Putamen (tissue), 1 donor: ENCODE results near the gene RORB.

ENCODE experiments used
- DNase-seq: peaks from one replicate; pipeline ENCODE4 v3.0.0-alpha.2; 2016; ENCODE audit warnings: low spot score

The RORB gene

GRCh38 chr9:74719306-74719705, 222.2 kb downstream of the RORB start:
- no peak for DNase-seq

DNA sequence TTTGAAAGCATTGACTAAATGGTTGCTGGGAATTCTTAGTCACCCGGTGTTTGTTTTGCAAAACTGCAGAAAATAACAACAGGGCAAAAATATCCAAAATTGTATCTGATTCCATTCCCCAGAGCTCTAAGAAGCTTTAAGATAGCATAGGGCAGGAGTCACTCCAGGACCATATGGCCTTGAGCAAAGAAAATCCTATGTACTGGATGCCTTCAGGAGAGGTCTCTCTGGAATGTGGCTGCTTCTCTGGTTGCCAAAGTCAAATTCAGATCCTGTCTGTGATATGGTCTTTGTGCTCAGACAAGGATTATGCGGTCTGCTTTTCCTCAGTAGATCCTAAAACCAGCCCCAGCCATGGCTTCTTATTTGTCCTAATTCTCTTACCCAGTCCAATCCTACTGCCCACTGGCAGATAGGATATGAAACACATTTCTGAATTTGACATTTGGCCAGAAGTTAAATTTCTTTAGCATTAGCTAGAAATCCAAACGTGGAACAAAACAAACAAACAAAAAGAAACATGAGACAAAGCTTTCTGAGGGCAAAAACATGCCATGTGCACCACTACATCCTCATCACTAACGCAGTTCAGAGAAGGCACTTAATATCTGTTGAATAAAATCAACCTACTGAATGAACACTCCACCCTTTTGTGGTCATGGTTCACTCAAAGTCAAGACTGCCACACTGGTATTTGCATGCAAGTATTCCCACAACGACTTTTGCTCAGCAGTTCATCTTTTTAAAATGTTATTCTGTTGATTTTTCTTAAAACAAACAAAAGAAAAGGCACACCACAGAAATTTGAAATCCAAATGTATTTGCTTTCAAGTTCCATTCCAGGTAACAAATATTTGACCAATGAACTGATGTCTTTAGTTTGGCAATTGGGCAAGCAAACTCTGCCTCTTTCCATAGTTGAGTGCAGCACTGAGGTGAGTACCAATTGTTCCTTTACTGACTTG, 224.8 kb downstream of the RORB start:
- DNase-seq, result no peak

- DNase-seq, result no peak
Measured at GRCh38 chr9:74724317-74724716, 227.2 kb downstream of the RORB start.

DNA sequence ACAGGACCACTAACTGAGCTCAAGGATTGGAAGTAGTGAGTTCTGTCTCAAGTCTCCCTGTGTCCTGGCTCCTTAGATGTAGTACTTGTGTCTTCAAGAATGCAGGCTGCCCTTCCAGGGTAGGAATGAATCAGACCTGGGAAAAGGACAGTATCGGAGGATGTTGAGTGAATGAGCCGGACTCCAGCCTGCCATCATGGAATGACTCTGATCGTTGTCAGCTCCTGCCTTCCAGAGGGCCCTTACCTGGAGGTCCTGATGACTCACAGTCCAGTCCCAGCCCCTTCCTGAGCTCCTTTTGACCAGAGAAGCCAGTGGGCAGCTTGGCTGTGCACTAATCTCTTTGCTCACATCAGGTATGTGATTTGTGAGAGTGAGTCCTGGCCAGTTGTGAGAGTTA, 229.4 kb downstream of the RORB start:
- DNase-seq, result no peak

GRCh38 chr9:74728176-74728575, 231.0 kb downstream of the RORB start:
- peak; percentile 30 for DNase-seq

GRCh38 chr9:74729136-74729695, 232.1 kb downstream of the RORB start:
- no peak for DNase-seq

GRCh38 chr9:74735761-74736160, 238.6 kb downstream of the RORB start:
- no peak for DNase-seq

DNA sequence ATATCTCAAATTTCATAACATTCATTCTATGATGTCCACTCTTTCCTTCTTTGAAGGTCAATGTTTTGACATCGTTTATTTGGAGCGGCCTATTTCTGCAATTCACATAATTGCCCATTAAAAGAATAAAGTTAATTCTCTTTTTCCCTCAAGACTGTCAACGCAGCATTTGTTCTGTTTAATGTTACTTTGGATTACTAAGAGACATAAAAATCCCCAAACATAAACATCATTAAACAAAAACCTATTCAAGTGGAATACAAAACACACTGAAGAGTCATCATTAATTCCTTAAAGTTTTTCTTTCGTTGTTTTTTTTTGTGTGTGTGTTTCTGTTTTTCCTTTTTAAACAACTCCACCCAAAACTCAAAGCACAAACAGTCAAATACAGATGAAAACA, 239.5 kb downstream of the RORB start:
- no peak for DNase-seq

GRCh38 chr9:74742191-74742790, 245.2 kb downstream of the RORB start:
- no peak for DNase-seq
